GM18502 (cell line): Measurements from ENCODE around the gene ADAMTS2.

Source experiments
- ATAC-seq: cut with Tn5 transposase; IDR thresholded peaks from one replicate; pipeline ENCODE4 v1.9.1; 2021; ENCODE audit warnings: mild to moderate bottlenecking; ENCODE audit not compliant: unreplicated experiment, poor library complexity

Gene ADAMTS2

GRCh38 chr5:179207920-179208705 lies 137.1 kb downstream of the ADAMTS2 start:
- ATAC-seq: no peak

- no peak for ATAC-seq
Measured at GRCh38 chr5:179207470-179207869, 137.8 kb downstream of the ADAMTS2 start.

GRCh38 chr5:179206366-179206765 lies 138.9 kb downstream of the ADAMTS2 start:
- no peak for ATAC-seq

- no peak for ATAC-seq
Measured at GRCh38 chr5:179205277-179205676, 140.0 kb downstream of the ADAMTS2 start.

- no peak for ATAC-seq
Measured at GRCh38 chr5:179204572-179204971, 140.7 kb downstream of the ADAMTS2 start.

- no peak for ATAC-seq
Measured at GRCh38 chr5:179203248-179203647, 142.0 kb downstream of the ADAMTS2 start.

GRCh38 chr5:179201986-179202385 lies 143.3 kb downstream of the ADAMTS2 start:
- ATAC-seq: no peak

- ATAC-seq: no peak
Measured at GRCh38 chr5:179199246-179199645, 146.0 kb downstream of the ADAMTS2 start.

GRCh38 chr5:179198825-179199224 lies 146.4 kb downstream of the ADAMTS2 start:
- ATAC-seq: no peak

- ATAC-seq: no peak
Measured at GRCh38 chr5:179196405-179197079, 148.7 kb downstream of the ADAMTS2 start.

- no peak for ATAC-seq
Measured at GRCh38 chr5:179195561-179196404, 149.5 kb downstream of the ADAMTS2 start.

- ATAC-seq: no peak
Measured at GRCh38 chr5:179194941-179195381, 150.3 kb downstream of the ADAMTS2 start.

- ATAC-seq: no peak
Measured at GRCh38 chr5:179194201-179194910, 150.9 kb downstream of the ADAMTS2 start.

GRCh38 chr5:179193746-179194145 lies 151.5 kb downstream of the ADAMTS2 start:
- ATAC-seq: no peak

- no peak for ATAC-seq
Measured at GRCh38 chr5:179192891-179193470, 152.3 kb downstream of the ADAMTS2 start.

GRCh38 chr5:179192185-179192890 lies 152.9 kb downstream of the ADAMTS2 start:
- no peak for ATAC-seq

- ATAC-seq: no peak
Measured at GRCh38 chr5:179191506-179192184, 153.6 kb downstream of the ADAMTS2 start.

- no peak for ATAC-seq
Measured at GRCh38 chr5:179190851-179191505, 154.3 kb downstream of the ADAMTS2 start.
